Measurements from ENCODE around the gene KIFC1. TPM values are rescaled to one million over a fixed set of nuclear protein-coding genes. Genes with fewer than 3 reads are reported as not detected.

KIFC1 gene
- total RNA-seq = 75.8 and 81.9 TPM in 2 replicates

GRCh38 chr6:33391278-33391921, at the start of gene KIFC1:
Gene KIFC1, plus strand, starts transcription at chr6:33391823. Its CDS starts 163 bp downstream, at chr6:33391986.

GRCh38 chr6:33410711-33411631, 19.3 kb downstream of the KIFC1 start, which contains the start of gene PHF1:
Gene PHF1, plus strand, starts transcription at chr6:33411014. Its CDS starts 1,250 bp downstream, at chr6:33412264.

GRCh38 chr6:33417903-33418689, 26.5 kb downstream of the KIFC1 start, which contains the start of gene CUTA:
Gene CUTA, minus strand, starts transcription at chr6:33418107. Its CDS starts 107 bp downstream, at chr6:33418000.

GRCh38 chr6:33419580-33420490, 28.2 kb downstream of the KIFC1 start, which contains the start of gene SYNGAP1:
Gene SYNGAP1, plus strand, starts transcription at chr6:33420065. Its CDS starts 200 bp downstream, at chr6:33420265.

GRCh38 chr6:33454009-33454946, 62.7 kb downstream of the KIFC1 start, which contains the start of gene ZBTB9:
Gene ZBTB9, plus strand, starts transcription at chr6:33454576. Its CDS starts 525 bp downstream, at chr6:33455101.

Other genes with a start within 250 kb of the KIFC1 start
- 0.15 and 1.2 TPM in 2 replicates for gene COL11A2, start 199.4 kb upstream of the KIFC1 start, total RNA-seq
- 22.2 and 23.2 TPM in 2 replicates for gene RXRB, start 191.2 kb upstream of the KIFC1 start, total RNA-seq
- 126 and 133 TPM in 2 replicates for gene SLC39A7, start 191.0 kb upstream of the KIFC1 start, total RNA-seq
- gene HSD17B8, start 187.2 kb upstream of the KIFC1 start, total RNA-seq = 10.7 and 11.1 TPM in 2 replicates
- 12.9 and 13.2 TPM in 2 replicates for gene RING1, start 183.3 kb upstream of the KIFC1 start, total RNA-seq
- gene VPS52, start 119.9 kb upstream of the KIFC1 start, total RNA-seq = 29.3 and 29.9 TPM in 2 replicates
- gene RPS18, start 119.7 kb upstream of the KIFC1 start, total RNA-seq = 4,367 and 4,951 TPM in 2 replicates
- gene B3GALT4, start 114.7 kb upstream of the KIFC1 start, total RNA-seq = 4.4 and 4.9 TPM in 2 replicates
- 74.8 and 75.7 TPM in 2 replicates for gene WDR46, start 102.6 kb upstream of the KIFC1 start, total RNA-seq
- 87.8 and 95.1 TPM in 2 replicates for gene PFDN6, start 102.2 kb upstream of the KIFC1 start, total RNA-seq
- 25.7 and 26.8 TPM in 2 replicates for gene RGL2, start 92.9 kb upstream of the KIFC1 start, total RNA-seq
- gene TAPBP, start 77.7 kb upstream of the KIFC1 start, total RNA-seq = 61.8 and 65.1 TPM in 2 replicates
- 14.4 and 15.6 TPM in 2 replicates for gene ZBTB22, start 74.1 kb upstream of the KIFC1 start, total RNA-seq
- 47.9 and 56.7 TPM in 2 replicates for gene DAXX, start 68.9 kb upstream of the KIFC1 start, total RNA-seq
- gene PHF1, start 19.2 kb downstream of the KIFC1 start, total RNA-seq = 24.1 and 29.6 TPM in 2 replicates
- 317 and 380 TPM in 2 replicates for gene CUTA, start 26.3 kb downstream of the KIFC1 start, total RNA-seq
- 3.4 and 4.8 TPM in 2 replicates for gene SYNGAP1, start 28.2 kb downstream of the KIFC1 start, total RNA-seq
- 3.7 TPM in 2 replicates for gene ZBTB9, start 62.8 kb downstream of the KIFC1 start, total RNA-seq
- 8.3 and 8.9 TPM in 2 replicates for gene BAK1, start 188.5 kb downstream of the KIFC1 start, total RNA-seq
- 24.5 and 25.2 TPM in 2 replicates for gene ITPR3, start 229.5 kb downstream of the KIFC1 start, total RNA-seq